Right renal cortex interstitium (tissue), 3 donors: ENCODE measurements around the gene TPO. TPM values are rescaled to one million over a fixed set of nuclear protein-coding genes. Genes with fewer than 3 reads are reported as not detected.
"Not testable (repeated sequence)": the region's sequence is repeated elsewhere in the genome, so short reads cannot be mapped to it uniquely, and the experiment has no call there.

Source experiments
- DNase-seq, 3 donors: peaks; one replicate each; pipeline ENCODE4 v3.0.0-alpha.2; 2013; ENCODE audit warnings: low read depth in 3 of 3, low spot score in 2 of 3
- polyA plus RNA-seq, 3 donors: library from polyadenylated mRNA; unstranded; fragments of 120-200 nt; gene quantifications; one replicate each; pipeline ENCODE4 v1.2.1, GENCODE V29; 2013; ENCODE audit not compliant: insufficient read length in 3 of 3

TPO gene
- polyA plus RNA-seq, 3 donors, result 0.07 to 0.08 TPM; not detected in 1

DNA sequence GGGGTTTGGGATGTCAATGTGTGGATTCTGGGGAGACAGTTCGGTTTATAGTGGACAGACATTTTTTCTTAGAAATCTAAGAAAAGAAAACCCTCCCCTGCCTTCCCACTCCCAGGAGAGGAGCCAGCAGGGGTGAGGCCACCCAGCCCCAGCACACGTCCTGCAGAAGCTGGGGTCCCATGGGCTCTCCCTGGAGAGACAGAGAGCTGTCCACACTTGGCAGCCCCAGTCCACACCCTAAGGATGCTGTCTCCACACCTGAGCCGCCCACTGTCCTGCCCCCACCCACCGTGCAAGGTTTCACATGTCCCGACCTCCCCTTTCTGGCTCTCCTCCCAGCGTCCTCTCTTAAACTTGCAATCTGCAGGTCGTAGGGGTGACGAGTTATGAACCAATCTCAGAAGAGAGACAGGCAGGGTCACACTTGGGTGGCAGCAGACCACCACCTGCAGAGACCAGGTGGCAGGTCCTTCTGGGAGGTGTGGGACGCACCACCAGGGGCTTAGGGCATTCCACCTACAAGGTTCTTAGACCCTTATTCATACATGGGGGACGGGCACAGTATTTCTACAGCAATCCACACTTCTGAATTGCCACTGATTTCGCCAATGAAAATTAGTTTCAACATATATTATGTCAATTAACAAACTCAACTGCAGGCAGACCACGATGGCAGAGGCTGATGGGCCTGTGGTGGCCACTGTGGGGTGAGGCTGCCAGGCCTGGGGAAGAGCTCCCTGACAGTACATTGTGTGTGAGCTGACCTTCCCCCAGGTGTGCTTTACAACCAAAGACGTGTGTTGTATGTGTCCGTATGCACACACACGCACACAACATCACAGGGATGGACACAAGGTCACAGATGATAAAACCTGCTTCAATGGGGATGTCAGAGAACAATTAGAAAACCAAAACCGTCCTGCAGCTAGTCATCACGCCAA, 158.5 kb downstream of the TPO start:
- DNase-seq, result no peak

DNA sequence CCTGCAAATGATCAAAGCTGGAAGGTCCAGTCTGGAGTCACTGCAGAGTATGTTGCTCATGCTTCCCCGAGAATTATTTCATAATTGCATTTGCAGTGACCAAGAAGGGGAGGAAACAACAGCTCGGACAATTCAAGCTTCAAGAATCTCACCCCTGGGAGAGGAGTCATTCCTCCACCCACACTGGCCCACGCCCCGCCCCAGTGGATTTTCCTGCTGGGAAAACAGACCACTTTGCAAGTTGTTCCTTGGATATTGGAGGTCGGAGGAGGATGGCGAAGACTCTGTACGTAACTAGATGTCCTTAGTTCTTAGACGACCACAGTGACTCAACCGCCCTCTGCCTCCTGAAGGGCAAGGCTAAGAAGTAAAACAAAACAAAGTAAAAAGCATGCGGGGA, 159.4 kb downstream of the TPO start:
- DNase-seq, result no peak

DNA sequence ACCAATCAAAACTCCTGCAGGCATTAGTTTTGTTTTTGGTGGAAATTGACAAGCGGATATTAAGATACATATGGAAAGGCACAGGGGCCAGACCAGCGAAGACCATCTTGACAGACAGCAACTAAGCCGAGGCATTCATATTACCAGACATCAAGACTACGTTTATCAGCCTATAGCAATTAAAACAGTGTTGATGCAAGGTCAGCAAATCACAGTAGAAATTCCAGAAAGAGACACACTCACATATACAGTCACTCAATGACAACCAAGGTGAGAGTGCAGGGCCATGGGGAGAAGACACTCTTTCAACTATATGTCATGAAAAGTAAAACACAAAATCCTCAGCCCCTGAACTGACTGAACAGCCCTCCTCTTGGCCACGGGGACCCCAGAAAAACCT, 164.6 kb downstream of the TPO start:
- DNase-seq, result no peak

DNA sequence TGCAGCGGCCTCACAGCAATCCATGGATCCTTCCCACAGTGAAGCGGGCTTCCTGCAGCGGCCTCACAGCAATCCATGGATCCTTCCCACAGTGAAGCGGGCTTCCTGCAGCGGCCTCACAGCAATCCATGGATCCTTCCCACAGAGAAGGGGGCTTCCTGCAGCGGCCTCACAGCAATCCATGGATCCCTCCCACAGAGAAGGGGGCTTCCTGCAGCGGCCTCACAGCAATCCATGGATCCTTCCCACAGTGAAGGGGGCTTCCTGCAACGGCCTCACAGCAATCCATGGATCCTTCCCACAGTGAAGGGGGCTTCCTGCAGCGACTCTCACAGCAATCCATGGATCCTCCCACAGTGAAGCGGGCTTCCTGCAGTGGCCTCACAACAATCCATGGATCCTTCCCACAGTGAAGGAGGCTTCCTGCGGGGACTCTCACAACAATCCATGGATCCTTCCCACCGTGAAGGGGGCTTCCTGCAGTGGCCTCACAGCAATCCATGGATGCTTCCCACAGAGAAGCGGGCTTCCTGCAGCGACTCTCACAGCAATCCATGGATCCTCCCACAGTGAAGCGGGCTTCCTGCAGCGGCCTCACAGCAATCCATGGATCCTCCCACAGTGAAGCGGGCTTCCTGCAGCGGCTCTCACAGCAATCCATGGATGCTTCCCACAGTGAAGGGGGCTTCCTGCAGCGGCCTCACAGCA, 168.1 kb downstream of the TPO start:
- DNase-seq, result not testable (repeated sequence)

DNA sequence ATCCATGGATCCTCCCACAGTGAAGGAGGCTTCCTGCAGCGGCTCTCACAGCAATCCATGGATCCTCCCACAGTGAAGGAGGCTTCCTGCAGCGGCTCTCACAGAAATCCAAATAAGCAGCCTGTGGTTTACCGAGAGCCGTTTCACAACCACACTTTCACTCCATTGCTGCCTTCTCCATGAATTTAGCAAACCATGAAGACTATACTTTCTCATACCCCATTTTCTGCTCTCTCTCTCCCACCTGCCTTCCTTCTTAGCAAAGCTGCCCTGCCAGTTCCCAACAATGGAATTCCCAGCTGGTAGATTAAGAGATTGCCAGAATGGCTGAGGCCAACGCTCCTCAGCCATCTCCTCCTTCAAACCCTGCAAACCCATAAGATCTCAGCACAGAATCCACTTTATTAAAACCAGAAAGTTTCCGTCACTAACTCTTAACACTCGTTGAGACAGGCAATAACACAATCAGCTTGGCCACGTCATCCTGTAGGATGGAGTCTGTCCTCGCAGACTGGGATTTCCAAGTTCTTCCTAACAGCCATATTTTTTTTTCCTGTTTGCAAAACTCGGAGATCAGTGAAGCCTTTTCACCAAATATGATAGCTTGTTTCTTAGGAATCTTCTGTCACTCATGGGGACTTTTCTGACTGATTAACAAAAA, 168.8 kb downstream of the TPO start:
- DNase-seq, result no peak

DNA sequence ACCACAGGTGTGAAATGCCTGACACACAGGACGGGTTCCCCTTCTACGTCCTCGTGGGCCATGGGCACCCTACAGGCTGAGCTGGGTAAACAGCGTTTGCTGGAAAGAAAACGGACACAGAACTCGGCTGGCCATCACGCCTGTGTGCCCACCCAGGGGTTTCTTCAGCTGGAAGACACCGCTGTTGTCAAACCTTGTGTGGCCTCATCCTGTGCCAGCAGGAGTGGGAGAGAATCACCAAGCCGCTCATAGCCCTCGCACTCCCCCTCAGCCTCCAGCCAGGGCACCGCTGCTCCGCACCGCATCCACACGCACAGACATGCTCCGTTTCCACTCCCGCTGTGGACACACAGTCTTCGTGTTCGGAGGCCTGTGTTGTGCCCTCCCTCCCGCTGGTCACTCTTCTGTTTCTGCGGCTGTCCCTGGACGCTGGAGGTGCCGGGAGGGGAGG, 169.7 kb downstream of the TPO start:
- DNase-seq, result no peak

DNA sequence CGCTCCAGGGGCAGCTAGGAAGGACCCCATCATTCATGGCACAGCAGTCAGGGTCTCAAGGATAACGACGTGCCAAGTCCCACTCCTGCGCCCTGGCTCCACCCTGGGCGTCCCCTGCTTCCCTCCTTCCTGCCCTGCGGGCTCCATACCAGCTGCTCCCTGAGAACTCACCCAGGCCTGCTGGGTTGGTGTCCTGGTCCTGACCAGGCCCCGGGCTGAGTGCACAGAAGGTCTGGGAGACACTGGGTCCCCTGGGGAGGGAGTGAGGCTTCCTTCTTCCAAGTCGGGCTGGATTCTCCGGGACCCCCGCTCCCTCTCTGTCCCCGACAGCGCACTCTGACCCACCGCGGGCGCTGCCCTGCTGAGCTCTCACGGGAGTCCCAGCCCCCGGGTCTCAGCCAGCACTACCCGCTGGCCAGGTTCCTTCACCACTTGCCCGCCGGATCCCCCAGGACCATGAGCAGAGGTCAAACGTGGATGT, 170.8 kb downstream of the TPO start:
- no peak for DNase-seq

DNA sequence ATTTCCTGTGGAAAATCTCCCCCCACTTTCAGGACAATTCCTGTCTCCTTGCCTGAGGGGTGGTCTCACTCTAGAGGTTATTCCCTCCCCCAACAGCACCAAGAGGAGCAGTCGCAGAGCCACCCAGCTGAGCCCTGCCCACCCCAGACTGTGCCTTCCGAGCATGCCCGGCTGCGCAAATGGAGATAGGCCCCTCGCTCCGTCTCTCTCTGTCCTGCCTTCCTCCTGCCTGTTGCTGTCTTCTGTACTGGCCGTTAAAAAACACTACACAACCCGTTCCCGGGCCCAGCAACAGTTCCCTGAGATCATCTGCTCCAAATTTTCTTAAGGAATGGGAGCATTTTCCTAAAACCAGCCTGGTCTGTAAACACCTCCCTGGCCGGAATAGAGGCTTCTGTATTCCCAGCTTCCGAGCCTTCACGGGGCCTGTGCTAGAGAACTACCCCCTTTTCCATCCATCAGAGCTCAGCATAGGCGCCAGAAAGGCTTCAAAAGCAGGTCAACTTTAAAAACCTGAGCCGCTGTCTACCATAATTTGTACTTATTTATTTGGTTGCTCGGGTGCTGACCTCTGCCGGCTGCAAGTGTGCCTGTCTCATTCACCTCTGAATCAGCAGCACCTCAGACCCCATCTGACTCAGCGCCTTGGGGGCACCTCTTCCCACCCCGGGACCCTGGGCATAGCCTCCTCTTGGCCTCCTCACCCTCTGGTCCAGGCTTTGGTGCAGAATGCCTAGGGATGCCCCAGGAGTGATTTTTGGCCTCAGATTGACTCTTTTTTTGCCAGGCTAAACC, 171.6 kb downstream of the TPO start:
- DNase-seq, result no peak

DNA sequence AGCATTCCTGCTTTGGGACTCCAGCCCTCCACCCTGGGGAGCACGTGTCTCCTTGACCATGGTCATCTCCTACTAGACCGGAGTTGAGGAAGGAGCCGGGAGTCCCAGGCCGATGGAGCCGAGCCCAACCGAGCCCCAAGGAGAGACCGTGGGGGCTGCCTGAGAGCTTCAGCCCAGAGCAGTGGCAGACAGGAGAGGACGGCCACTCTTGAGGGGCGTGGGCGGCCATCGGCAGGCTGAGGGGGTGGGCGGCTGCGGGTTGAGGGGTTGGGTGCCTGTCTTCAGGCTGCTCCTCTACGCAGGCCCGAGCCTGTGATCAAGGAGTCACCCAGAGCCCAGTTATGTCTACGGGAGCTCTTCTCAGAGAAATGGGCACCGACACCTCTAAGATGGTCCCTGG, 172.4 kb downstream of the TPO start:
- DNase-seq, result no peak

DNA sequence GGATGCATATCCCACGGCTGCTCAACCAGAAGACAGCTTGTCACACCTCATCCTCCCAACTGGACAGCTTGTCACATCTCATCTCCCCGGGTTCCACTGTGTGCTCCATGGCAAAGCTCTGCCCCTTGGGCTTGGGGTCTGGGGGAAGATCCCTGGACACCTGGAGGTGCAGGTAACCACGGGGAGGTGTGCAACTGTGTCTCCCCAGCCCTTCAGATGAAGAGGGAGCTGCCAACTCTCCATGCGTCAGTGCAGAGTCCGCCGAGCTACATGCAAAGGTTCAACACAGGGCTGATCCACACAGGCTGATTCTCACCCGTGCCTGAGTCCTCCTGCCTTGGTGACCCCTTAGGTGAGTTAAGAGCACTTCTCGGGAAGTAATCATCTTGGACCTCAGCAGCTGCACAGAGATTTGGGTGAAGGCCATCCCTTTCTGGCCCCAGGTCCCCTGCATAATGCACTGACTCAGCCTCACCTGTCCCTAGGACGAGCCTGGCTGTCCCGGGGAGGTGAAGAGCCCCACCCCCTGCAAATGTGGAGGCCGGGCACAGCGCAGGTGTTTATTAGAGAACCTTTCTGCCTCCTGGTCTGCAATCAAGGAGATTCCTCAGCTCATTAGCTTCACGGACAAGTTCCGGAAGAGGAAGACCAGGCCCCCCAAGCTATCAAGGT, 173.1 kb downstream of the TPO start:
- DNase-seq, result no peak

DNA sequence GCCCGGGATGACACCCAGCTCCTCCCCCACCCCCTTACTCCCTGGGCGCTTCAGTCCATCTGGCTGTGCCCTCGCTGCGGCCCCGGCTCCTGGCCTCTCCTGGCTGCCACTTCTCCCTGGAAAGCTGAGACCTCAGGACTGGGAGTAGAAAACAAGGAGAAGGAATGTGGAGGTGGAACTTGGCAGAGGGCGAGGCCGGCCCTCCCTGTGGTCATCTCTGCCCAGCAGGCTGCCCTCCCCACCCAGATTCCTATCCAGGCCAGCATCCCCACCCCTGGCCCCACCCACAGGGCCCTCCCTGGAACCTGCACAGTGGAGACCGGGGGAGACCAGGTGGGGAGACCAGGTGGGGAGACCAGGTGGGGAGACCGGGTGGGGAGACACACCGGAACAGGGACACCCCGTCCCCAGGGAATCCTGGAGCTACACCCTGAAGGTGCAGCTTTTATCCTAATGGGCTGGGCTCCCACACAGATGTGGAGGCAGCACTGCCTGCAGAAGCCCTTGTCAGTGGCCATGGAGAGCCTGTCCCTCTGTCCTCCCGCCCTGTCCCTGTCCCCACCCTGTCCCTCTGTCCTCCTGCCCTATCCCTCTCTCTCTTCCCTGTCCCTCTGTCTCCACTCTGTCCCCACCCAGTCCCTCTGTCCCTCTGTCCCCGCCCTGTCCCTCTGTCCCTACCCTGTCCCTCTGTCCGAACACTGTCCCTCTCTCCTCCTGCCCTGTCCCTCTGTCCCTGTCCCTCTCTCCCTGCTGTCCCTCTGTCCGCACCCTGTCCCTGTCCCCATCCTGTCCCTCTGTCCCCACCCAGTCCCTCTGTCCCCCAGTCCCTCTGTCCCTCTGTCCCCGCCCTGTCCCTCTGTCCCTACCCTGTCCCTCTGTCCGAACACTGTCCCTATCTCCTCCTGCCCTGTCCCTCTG, 173.9 kb downstream of the TPO start:
- no peak for DNase-seq

DNA sequence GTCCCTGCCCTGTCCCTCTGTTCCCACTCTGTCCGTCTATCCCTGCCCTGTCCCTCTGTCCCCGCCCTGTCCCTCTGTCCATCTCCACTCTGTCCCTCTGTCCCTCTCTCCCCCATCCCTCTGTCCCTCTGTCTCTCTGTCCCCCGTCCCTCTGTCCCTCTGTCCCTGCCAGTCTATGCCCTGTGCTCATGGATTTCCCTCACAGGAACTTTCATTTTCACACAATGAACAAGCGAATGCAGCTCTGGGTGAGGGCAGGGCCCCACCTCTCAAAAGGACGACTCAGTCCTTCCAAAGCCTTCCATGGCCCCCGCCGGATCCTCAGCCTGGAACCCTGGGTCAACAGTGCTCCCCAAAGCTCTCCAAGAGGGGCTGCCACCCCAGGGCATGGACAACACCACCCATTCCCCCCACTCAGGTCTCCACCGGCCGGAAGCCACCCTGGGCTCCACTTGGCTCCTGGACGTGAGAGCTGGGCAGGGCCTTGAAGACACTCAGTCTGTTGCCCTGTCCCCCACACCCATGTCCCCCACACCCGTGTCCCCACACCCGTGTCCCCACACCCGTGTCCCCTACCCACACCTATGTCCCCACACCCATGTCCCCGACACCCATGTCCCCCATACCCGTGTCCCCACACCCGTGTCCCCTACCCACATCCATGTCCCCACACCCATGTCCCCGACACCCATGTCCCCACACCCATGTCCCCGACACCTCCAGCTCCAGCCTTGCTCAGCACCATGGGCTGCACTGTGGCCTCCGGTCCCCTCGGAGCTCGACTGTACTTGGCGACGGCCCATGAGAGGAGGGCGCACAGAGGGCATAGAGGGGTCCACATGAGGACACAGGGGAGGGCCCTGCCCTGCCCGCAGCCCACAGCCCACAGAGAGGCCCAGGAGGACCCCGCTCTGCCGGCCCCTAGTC, 175.1 kb downstream of the TPO start:
- no peak for DNase-seq

DNA sequence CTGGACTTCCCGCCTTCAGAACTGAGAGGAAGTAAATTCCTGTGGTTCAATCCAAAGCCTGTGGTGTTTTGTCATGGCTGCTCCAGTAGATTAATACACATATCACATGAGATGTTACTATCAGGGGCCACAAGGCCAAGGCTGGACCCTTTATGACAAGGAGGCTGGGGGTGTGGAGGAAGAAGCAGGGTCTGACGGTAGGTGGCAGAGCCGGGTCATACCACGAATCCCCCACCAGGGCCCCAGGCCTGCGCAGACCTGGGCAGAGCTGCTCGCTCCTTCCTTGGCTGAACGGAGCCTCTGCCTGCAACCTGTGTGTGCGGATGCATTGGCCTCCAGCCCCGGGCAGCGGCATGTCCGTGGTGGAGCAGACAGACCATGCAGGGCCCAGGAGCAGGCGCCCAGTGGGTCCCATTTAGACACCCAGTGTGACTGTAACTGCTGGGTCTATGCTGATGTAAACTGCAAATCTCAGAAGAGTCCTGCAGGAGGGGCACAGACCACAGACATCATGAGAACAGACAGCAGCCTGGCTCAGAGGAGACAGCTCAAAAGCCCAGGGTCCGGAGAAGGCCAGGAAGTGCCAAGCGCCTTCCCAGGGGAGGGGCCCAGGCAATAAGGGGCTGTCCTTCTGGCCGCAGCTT, 175.8 kb downstream of the TPO start:
- DNase-seq, result no peak

DNA sequence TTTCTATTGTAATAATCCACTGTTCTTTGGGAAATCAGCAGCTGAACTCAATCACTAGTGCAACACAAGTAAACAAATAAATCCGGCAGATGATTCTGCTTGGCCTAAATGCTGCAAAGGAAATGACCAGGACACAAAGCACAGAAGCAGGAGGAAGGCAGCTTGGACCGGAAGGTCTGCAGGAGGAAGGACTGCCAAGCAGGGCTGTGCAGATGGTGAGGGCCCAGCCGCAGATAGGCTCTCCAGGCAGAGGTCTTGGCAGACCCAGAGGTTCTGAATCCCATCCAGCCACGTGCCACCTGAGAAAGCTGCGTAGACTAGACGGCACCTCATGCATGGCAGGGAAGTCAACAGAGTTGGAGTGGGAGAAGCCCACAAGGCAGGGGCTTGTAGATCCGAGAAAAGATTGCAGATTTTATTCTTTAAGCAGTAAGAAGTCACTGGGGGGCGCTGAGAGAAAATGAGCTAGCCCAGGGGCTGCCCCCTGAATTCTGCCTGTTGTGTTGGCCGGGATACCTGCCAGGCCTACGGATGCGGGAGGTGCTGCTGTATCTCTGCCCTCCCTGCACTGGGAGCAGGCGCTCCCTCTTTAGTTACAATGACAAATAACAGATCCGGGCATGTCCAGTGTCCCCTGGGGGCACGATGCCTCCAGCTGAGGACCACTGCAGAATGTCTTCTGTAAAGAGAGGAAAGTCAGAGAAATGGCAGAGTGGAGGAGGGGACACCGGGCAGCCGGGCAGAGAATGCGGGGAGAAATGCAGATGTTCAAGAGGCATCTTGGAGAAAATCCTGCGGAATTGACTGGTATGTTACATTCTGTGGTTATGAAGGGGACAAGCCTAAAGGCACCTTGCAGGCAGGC, 177.6 kb downstream of the TPO start:
- no peak for DNase-seq

DNA sequence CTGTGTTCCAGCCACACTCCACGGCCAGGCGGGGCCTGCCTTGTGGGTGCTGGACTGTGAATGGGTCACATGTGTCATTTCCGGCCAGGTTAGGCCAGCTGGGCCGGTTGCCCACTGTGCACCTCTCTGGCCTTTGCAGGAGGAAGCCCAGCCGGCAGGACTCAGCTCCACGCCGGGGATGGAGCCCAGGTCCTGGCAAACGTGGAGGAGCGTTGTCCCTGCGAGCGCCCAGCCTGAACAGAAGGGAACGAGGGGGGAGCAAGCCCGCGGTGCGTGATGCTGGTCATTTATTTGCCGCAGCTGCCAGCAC, 178.2 kb downstream of the TPO start:
- DNase-seq, result no peak
